ENCODE results near the gene PRKCQ.

DNA sequence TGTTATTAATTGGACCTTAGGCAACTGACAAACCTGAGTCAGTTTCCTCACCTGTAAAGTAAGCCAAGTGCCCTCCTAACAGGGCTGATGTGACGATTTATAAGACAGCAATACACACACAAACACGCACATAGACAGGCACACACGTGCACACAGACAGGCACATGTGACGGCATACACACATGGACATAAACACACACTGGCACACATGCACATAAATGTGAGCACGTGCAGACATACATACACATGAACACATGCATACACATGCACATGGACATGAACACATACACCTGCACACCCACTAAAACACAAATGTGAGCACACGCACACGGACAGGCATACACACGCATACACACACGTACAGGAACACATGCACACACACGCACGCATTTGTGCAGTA lies 148.9 kb downstream of the PRKCQ start:
- TF ChIP-seq POLR2A (IDR thresholded peaks at IDR 0.05), result no peak
- TF ChIP-seq, protein P1, sequence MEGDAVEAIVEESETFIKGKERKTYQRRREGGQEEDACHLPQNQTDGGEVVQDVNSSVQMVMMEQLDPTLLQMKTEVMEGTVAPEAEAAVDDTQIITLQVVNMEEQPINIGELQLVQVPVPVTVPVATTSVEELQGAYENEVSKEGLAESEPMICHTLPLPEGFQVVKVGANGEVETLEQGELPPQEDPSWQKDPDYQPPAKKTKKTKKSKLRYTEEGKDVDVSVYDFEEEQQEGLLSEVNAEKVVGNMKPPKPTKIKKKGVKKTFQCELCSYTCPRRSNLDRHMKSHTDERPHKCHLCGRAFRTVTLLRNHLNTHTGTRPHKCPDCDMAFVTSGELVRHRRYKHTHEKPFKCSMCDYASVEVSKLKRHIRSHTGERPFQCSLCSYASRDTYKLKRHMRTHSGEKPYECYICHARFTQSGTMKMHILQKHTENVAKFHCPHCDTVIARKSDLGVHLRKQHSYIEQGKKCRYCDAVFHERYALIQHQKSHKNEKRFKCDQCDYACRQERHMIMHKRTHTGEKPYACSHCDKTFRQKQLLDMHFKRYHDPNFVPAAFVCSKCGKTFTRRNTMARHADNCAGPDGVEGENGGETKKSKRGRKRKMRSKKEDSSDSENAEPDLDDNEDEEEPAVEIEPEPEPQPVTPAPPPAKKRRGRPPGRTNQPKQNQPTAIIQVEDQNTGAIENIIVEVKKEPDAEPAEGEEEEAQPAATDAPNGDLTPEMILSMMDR (IDR thresholded peaks at IDR 0.05), result no peak
